GM19351 (cell line): ENCODE measurements around the gene PRKCH.
"Not testable (repeated sequence)": the region's sequence is repeated elsewhere in the genome, so short reads cannot be mapped to it uniquely, and the experiment has no call there.

Experiments used
- ATAC-seq: cut with Tn5 transposase; IDR thresholded peaks from one replicate; pipeline ENCODE4 v1.9.1; 2021; ENCODE audit warnings: mild to moderate bottlenecking, moderate library complexity; ENCODE audit not compliant: unreplicated experiment

PRKCH gene

DNA sequence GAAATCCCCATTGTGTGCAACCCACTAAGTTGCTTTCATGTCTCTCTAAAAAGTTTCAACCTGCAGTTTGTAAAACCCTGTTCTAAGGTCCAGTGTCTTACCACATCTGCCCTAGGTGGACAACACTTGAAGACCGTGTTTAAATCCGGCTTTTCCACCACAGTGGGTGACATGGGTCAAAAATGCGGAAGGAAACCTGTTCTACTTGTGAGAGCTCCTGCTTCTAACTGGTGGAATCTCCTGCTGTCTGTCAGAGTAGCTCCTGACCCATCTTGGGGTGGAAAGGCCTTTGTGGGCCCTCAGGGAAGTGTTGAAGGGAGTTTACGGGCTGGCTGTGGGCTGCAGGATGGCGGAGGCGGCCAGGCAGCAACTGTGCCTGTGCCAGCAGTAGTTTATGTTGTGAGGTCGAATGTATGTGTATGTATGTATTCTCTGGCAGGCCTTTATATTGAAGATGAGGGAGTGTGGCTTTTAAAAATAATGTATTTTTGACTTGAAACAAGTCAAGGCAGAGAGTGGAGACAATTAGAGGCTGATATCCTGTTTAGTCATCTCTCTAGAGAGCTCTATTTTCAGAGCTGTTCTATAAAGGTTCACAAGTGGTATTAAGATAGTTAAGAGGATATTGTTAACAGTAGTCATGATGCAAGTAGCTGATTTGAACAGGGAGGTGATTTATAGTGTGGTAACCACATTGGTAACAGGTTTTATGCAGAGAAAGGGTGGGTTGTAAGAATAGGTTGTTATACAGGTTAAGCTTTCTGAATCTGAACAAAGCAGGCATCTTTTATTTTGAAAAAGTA lies 67.0 kb downstream of the PRKCH start:
- peak; percentile 84 for ATAC-seq

DNA sequence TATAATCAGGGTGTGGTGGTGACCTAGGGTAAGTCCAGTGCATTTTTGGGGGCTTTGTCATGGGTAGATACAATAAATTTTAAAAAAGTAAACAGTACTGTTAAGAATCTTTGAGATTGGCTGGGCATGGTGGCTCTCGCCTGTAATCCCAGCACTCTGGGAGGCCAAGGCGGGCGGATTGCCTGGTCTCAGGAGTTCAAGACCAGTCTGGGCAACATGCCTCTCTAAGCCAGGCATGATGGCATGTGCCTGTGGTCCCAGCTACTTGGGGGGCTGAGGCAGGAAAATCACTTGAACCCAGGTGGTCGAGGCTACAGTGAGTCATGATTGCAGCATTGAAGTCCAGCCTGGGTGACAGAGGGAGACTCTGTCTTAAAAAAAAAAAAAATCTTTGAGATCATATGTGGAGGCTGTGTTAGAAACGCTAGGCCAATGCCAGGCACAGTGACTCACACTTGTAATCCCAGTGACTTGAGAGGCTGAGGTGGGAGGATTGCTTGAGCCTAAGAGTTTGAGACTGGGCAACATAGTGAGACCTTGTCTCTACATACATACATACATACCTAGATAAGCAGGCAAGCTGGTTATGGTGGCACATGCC lies 67.7 kb downstream of the PRKCH start:
- no peak for ATAC-seq

- ATAC-seq, result no peak
Observed at GRCh38 chr14:61391119-61391518, 69.7 kb downstream of the PRKCH start.

DNA sequence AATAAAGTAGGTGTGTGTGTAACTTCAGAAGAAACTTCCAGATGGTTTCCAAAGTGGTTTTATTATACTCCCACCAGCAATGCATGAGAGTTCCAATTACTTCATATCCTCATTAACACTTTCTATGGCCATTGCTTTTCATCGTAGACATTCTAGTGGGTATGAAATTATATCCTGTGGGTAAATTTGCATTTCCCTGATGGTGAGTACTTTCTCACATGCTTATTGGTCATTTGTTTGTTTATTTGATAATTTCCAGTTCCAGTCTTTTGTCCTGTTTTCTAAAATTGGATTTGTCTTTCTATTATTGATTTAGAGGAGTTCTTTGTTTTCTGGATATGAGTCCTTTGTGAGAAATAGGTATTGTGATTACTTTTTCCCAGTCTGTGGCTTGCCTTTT lies 70.9 kb downstream of the PRKCH start:
- ATAC-seq, result no peak

DNA sequence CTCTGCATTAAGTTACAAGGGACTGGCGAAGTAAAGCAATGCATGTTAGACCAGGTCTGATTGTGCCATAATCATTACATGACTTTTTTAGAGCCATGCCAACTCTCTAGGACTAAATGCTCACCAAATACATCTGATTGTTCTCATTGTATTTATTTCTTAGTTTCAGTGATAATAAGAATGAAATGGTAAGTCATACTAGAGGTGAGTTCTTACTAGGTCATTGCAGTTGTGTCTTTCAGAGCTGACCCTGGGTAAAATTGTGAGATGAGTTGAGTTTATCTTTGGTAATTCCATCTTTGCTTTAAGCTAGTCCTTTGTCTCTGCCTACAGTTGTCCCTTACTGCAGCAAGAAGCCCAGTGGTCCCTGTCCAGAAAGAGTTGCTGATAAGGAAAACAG lies 73.2 kb downstream of the PRKCH start:
- ATAC-seq, result no peak

DNA sequence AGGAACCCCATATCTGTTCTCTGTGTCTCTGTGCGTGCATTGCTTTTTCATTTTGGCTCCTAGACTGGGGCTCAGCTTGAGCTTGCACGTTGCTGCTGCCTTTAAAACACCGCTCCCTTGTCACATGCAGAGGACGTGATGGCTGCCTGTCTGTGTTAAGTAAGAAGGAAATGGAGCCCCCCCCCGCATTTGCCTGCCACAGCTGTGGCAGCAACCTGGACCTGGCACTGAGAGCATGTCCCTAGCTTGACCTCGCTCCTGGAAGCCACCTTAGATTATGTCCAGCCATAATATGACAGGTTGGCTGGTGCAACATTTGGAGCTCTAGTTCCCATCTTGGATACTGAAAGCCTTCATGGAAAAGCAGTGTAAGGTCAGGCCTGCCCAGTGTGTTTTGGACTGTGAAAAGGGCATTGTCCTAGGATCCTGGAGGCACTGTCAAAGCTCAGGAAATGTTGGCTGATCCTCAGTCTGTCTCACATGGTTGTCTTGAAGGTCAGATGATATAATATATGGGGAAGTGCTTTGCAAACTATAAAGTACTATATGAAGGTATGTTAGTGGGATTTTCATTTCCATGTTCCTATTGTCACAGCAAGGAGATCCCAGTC lies 73.8 kb downstream of the PRKCH start:
- no peak for ATAC-seq

GRCh38 chr14:61396279-61396678 lies 74.9 kb downstream of the PRKCH start:
- no peak for ATAC-seq

DNA sequence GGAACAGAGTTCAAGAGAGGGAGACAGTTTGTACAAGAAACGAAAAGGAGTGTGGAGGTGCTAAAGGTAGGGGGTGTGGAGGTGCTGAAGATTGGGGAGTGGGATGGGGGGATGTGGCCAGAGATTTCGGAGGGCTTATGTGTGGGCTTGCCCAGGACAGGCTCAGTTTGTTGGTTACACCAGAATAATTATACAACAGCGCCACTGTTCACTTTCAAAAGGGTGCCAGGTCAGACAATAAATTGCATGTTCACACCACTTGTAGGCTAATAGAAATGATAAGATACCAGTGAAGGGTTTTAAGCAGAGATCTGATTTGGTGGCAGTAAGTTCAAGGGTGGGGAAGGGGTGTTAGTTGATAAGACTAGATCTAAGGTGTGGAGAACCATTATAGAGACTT lies 75.3 kb downstream of the PRKCH start:
- ATAC-seq, result no peak

GRCh38 chr14:61397615-61398014 lies 76.2 kb downstream of the PRKCH start:
- no peak for ATAC-seq

GRCh38 chr14:61398221-61398620 lies 76.8 kb downstream of the PRKCH start:
- no peak for ATAC-seq

DNA sequence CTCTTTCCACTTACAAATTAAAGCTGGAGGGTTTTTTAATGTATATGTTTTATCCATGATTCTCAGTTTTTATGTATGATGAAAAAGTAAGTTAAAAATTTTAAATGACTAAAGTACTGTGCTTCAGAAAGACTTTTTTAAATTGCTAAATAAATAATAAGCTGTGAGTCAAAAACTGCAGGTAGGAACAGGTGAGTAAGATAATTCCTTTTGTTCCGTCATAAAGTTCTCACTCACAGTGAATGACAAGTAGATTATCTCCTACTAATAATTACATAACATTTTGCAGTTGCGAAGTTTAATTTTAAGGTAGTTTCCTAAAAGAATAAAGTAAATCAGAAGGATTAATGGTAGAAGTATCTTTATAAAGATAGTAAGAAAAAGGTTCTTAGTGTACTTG lies 78.0 kb downstream of the PRKCH start:
- no peak for ATAC-seq

DNA sequence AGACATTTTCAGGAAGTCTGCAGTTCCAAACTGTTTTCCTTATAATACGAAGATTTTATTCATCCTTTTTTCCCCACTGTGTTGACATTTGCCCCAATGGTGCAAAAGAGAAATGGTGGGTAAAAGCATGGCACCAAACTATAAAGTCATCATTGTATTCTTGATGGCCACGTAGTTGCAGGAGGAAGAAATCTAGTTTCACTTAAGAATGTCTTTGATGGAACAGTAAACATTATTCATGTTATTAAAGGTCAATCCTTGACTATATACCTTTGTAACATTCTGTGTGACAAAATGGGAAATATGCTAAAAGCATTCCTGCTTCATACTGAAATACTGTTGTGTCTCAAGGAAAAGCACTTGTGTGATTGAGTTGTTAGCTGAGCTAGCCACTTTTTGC lies 80.1 kb downstream of the PRKCH start:
- no peak for ATAC-seq

DNA sequence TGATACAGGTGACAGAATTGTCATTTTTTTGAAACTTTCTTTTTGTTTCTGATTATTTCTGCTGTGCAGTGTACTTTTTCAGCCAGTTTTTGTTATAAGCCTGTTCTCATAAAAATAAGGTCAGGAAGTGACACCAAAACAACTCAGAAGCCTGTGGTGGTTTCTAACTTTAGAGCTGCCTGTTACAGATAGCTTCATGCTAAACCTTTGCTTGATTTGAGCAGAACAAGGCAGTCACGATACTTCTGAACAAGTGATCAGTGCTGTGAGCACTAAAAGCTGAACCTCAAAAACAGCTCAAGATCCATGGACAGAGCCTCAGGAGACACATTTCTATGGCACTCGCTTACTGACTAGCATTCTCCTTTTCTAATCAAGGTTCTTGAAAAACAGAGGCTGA lies 82.0 kb downstream of the PRKCH start:
- ATAC-seq, result no peak

- no peak for ATAC-seq
Observed at GRCh38 chr14:61404637-61405036, 83.3 kb downstream of the PRKCH start.

GRCh38 chr14:61406198-61406597 lies 84.8 kb downstream of the PRKCH start:
- ATAC-seq, result no peak

DNA sequence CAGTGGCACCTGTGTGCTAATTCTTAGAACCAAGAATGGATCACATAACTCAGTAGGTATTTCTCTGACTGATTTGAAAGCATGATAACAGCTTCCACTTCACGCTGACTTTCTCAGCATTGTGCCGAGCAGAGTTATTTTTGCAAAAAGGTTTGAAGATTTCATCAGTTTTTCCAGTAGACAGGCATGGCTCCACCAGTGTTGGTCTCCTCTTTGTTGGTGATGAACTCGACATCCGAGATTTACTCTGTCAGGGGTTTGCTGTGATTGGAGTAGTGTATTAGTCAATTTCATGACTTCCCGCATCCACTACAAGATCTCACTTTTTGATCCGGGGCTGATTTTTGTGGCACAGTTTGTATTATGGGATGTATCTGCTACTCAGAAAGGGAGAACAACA lies 85.3 kb downstream of the PRKCH start:
- no peak for ATAC-seq

DNA sequence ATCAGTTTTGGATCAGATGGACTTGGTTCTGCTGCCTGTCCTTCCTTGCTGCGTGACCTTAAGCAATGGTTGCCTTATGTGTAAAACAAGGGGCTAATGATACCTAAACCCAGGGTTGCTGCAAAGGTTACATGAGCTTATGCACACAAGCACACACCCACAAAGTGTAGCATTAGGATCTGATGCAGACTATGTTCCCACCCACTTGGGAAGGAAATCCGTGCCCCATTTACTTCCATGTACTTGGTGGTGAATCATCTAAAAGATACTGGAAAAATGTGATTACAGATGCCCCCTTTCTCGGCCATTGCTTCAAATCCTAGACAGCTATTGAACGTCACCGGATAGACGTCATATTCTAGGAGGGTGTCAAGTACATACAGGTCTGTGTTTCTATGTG lies 87.1 kb downstream of the PRKCH start:
- no peak for ATAC-seq

- ATAC-seq, result no peak
Observed at GRCh38 chr14:61409782-61410181, 88.4 kb downstream of the PRKCH start.

GRCh38 chr14:61415934-61416333 lies 94.6 kb downstream of the PRKCH start:
- not testable (repeated sequence) for ATAC-seq

DNA sequence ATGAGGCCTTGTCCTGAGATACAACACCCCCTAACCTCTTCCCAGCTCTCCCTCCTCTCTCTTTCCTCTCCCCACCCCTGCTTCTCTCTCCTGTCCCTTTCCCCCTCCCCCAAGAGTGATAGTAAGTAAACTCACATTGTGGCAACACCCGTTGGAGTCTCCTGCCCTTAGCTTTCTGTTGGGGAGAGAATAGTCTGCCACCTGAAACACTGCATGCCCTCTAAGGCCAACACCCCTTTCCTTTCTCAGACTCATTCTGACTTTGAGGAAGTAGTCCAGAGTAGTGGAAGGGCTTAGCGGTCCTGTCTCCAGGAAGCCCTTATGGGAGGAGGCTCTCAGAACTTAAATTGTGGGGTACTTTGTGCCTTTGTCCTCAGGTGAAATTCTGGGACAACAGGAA lies 95.2 kb downstream of the PRKCH start:
- ATAC-seq, result no peak

DNA sequence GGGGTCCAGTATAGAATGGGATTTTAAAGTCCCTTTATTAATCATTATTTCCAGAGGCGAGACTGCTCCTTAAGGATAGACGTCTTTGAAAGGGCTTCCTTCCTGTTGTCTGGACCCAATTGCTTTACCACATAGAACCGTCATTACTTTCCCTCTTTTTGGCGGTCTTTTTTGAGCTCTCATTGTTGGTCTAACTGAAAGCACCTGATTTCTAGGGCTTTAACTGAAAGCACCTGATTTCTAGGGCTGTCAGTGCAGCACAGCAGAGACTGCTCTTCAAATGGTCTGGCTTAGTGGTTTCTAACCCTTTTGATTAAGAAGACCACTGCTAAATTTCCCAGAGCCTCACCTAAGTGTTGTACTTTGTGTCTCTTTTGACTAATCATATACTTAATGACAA lies 95.8 kb downstream of the PRKCH start:
- no peak for ATAC-seq

DNA sequence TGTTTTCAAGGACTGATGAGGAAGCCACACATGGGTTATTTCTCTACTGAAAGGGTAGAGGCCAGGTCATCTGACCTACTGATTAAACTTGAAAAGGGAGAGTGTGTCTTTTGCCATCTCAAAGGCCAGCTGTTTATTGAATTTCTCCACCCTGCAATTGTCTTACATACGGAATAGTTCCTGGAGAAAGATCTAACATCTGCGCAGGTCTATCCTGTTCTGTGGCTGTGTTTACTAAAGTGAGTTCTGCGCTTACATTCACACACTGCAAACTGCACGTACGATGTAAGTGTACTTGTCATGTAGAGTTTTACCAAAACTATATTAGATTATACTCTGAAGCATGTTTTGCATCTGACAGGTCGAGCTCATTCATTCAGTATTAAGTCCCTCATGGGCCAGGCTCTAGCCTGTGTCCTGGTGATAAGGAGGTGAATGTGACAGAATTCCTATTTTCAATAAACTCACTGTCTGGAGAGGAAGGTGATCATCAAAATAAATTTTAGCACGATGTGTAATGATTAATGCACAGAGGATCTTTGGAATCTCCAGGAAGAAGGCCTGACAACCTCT lies 96.6 kb downstream of the PRKCH start:
- ATAC-seq, result no peak
